Lower leg skin (tissue), 3 donors: ENCODE data around the gene PLA2G2D.

ENCODE experiments used
- POLR2A ChIP-seq, 2 donors: fragments of 450-650 bp; IDR thresholded peaks; one replicate each; pipeline ENCODE4 v1.6.1; 2016 to 2017; ENCODE audit warnings: antibody characterized with exemption in 2 of 2, mild to moderate bottlenecking in 1 of 2, moderate library complexity in 1 of 2
- TF ChIP-seq, protein P1 (sequence below), 3 donors: fragments of 450-650 bp; IDR thresholded peaks; one replicate each; pipeline ENCODE4 v1.5.1; 2016; ENCODE audit warnings: antibody characterized with exemption in 3 of 3, mild to moderate bottlenecking in 3 of 3, moderate library complexity in 2 of 3

DNA sequence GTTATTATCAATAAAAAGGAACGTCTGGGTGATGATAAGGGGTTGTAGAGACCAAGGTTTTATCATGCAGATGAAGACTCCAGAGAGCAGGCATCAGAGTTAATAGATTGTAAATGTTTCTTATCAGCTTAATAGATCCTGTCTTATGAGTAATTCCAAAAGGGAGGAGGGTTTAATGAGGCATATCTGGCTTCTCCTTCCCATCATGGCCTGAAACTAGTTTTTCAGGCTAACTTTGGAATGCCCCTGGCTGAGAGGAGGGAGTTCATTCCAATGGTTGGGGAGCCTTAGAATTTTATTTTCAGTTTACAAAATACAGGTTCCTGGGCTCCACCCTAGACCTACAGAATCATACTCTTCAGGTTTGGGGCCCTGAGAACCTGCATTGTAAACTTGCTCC lies 13.5 kb downstream of the PLA2G2D start:
- TF ChIP-seq, protein P1, sequence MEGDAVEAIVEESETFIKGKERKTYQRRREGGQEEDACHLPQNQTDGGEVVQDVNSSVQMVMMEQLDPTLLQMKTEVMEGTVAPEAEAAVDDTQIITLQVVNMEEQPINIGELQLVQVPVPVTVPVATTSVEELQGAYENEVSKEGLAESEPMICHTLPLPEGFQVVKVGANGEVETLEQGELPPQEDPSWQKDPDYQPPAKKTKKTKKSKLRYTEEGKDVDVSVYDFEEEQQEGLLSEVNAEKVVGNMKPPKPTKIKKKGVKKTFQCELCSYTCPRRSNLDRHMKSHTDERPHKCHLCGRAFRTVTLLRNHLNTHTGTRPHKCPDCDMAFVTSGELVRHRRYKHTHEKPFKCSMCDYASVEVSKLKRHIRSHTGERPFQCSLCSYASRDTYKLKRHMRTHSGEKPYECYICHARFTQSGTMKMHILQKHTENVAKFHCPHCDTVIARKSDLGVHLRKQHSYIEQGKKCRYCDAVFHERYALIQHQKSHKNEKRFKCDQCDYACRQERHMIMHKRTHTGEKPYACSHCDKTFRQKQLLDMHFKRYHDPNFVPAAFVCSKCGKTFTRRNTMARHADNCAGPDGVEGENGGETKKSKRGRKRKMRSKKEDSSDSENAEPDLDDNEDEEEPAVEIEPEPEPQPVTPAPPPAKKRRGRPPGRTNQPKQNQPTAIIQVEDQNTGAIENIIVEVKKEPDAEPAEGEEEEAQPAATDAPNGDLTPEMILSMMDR (IDR thresholded peaks at IDR 0.05): no peak
- TF ChIP-seq POLR2A (IDR thresholded peaks at IDR 0.05): no peak
